Muscle layer of colon (tissue), 2 donors: Measurements from ENCODE around the gene SUSD4.

Experiments used
- H3K27ac ChIP-seq: one replicate; pipeline ENCODE4 v1.7.0; 2013; ENCODE audit warnings: low read depth, mild to moderate bottlenecking, low read length, moderate library complexity
- H3K27me3 ChIP-seq, 2 donors: one replicate each; pipeline ENCODE4 v1.7.0; 2013; ENCODE audit warnings: low read length in 2 of 2, mild to moderate bottlenecking in 2 of 2; ENCODE audit not compliant: insufficient read depth in 2 of 2, control insufficient read depth in 1 of 2
- H3K36me3 ChIP-seq: one replicate; pipeline ENCODE4 v1.7.0; 2013; ENCODE audit warnings: mild to moderate bottlenecking, low read length; ENCODE audit not compliant: insufficient read depth
- H3K4me1 ChIP-seq: one replicate; pipeline ENCODE4 v1.7.0; 2013; ENCODE audit warnings: mild to moderate bottlenecking, low read length; ENCODE audit not compliant: insufficient read depth
- H3K4me3 ChIP-seq, 2 donors: one replicate each; pipeline ENCODE4 v1.7.0; 2013; ENCODE audit warnings: low read length in 2 of 2, low read depth in 1 of 2, mild to moderate bottlenecking in 1 of 2, moderate library complexity in 1 of 2
- H3K9ac ChIP-seq: one replicate; pipeline ENCODE4 v1.7.0; 2013; ENCODE audit warnings: low read length
- H3K9me3 ChIP-seq: one replicate; pipeline ENCODE4 v1.7.0; 2013; ENCODE audit warnings: mild to moderate bottlenecking, low read length
- donor health status: abdominal sarcoma.
- donor health status: Adenocarcinoma of cecum.

The SUSD4 gene

GRCh38 chr1:223225481-223225880 is 138.5 kb downstream of the SUSD4 start:
- H3K36me3 ChIP-seq = no peaks in the 10 kb centered on the region
- H3K27me3 ChIP-seq = no peaks in the 10 kb centered on the region
- H3K4me1 ChIP-seq = no peaks in the 10 kb centered on the region
- H3K27ac ChIP-seq = no peak overlapping the region
- no peak overlapping the region for H3K9ac ChIP-seq
- H3K4me3 ChIP-seq = no peak overlapping the region
- no peaks in the 10 kb centered on the region for H3K9me3 ChIP-seq

GRCh38 chr1:223225061-223225460 is 138.9 kb downstream of the SUSD4 start:
- Histone ChIP-seq H3K4me1 (no peaks in the 10 kb centered on the region), H3K36me3 (no peaks in the 10 kb centered on the region)

GRCh38 chr1:223224465-223224864 is 139.5 kb downstream of the SUSD4 start:
- Histone ChIP-seq H3K4me1 (no peaks in the 10 kb centered on the region), H3K27ac (no peak overlapping the region), H3K9me3 (no peaks in the 10 kb centered on the region), H3K4me3 (no peak overlapping the region), H3K36me3 (no peaks in the 10 kb centered on the region), H3K9ac (no peak overlapping the region), H3K27me3 (no peaks in the 10 kb centered on the region)

More at GRCh38 chr1:223225061-223225460, 138.9 kb downstream of the SUSD4 start:
- no peak overlapping the region for H3K27ac ChIP-seq
- no peaks in the 10 kb centered on the region for H3K9me3 ChIP-seq
- no peaks in the 10 kb centered on the region for H3K27me3 ChIP-seq
- H3K4me3 ChIP-seq = no peak overlapping the region
- H3K9ac ChIP-seq = no peak overlapping the region

GRCh38 chr1:223223091-223223995 is 140.6 kb downstream of the SUSD4 start:
- Histone ChIP-seq H3K27me3 (no peaks in the 10 kb centered on the region), H3K36me3 (no peaks in the 10 kb centered on the region), H3K9ac (no peak overlapping the region), H3K4me3 (no peak overlapping the region), H3K4me1 (no peaks in the 10 kb centered on the region), H3K27ac (no peak overlapping the region), H3K9me3 (no peaks in the 10 kb centered on the region)

GRCh38 chr1:223222377-223222776 is 141.6 kb downstream of the SUSD4 start:
- H3K9ac ChIP-seq = no peak overlapping the region
- no peak overlapping the region for H3K27ac ChIP-seq
- no peaks in the 10 kb centered on the region for H3K27me3 ChIP-seq
- H3K36me3 ChIP-seq = no peaks in the 10 kb centered on the region
- no peak overlapping the region for H3K4me3 ChIP-seq
- H3K4me1 ChIP-seq = no peaks in the 10 kb centered on the region
- H3K9me3 ChIP-seq = no peaks in the 10 kb centered on the region

- Histone ChIP-seq H3K36me3 (no peaks in the 10 kb centered on the region), H3K27ac (no peak overlapping the region), H3K9ac (no peak overlapping the region), H3K9me3 (no peaks in the 10 kb centered on the region), H3K4me1 (no peaks in the 10 kb centered on the region), H3K27me3 (no peaks in the 10 kb centered on the region), H3K4me3 (no peak overlapping the region)
Observed at GRCh38 chr1:223221686-223222085, 142.3 kb downstream of the SUSD4 start.

DNA sequence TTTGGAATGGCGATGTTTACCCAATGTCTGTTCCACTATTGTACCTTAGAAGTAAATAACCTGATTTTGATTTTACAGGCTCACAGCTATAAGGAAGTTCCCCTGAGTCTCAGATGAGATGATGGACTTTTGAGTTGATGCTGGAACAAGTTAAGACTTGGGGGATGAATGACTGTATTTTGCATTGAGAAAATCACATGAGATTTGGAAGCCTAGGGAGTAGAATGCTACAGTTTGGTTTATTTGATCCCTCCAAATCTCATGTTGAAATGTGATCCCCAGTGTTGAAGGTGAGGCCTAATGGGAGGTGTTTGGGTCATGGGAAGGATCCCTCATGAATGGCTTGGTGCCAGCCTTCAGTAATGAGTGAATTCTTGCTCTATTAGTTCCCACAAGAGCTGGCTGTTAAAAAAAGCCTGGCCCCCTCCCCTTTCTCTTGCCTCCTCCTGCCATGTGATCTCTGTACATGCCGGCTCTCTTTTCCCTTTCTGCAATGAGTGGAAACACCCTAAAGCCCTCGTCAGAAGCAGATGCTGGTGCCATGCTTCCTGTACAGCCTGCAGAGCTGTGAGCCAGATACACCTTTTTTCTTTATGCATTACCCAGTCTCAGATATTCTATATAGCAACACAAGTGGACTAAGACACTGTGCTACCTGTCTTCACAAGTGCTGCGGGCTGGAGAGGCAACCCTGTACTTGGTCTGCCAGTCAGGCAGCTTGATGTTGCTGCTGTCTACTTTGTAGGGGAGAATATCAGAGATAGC is 143.9 kb downstream of the SUSD4 start:
- no peaks in the 10 kb centered on the region for H3K27me3 ChIP-seq
- no peaks in the 10 kb centered on the region for H3K36me3 ChIP-seq
- H3K9me3 ChIP-seq = no peaks in the 10 kb centered on the region
- no peak overlapping the region for H3K27ac ChIP-seq
- no peak overlapping the region for H3K4me3 ChIP-seq
- no peak overlapping the region for H3K9ac ChIP-seq
- H3K4me1 ChIP-seq = no peaks in the 10 kb centered on the region

- Histone ChIP-seq H3K36me3 (no peaks in the 10 kb centered on the region), H3K9me3 (no peaks in the 10 kb centered on the region), H3K4me1 (no peaks in the 10 kb centered on the region), H3K27me3 (no peaks in the 10 kb centered on the region), H3K9ac (no peak overlapping the region), H3K27ac (no peak overlapping the region), H3K4me3 (no peak overlapping the region)
Observed at GRCh38 chr1:223219318-223219635, 144.7 kb downstream of the SUSD4 start.

DNA sequence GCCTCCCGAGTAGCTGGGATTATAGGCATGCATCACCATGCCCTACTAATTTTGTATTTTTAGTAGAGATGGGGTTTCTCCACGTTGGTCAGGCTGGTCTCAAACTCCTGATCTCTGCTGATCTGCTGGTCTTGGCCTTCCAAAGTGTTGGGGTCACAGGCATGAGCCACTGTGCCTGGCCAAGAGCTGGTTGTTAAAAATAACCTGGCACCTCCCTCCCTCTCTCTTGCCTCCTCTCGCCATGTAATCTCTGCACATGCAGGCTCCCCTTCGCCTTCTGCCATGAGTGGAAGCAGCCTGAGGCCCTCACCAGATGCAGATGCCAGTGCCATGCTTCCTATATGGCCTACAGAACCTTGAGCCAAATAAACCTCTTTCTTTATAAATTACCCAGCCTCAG is 146.2 kb downstream of the SUSD4 start:
- Histone ChIP-seq H3K36me3 (no peaks in the 10 kb centered on the region), H3K27me3 (no peaks in the 10 kb centered on the region), H3K27ac (no peak overlapping the region), H3K4me3 (no peak overlapping the region), H3K4me1 (no peaks in the 10 kb centered on the region), H3K9ac (no peak overlapping the region), H3K9me3 (no peaks in the 10 kb centered on the region)

DNA sequence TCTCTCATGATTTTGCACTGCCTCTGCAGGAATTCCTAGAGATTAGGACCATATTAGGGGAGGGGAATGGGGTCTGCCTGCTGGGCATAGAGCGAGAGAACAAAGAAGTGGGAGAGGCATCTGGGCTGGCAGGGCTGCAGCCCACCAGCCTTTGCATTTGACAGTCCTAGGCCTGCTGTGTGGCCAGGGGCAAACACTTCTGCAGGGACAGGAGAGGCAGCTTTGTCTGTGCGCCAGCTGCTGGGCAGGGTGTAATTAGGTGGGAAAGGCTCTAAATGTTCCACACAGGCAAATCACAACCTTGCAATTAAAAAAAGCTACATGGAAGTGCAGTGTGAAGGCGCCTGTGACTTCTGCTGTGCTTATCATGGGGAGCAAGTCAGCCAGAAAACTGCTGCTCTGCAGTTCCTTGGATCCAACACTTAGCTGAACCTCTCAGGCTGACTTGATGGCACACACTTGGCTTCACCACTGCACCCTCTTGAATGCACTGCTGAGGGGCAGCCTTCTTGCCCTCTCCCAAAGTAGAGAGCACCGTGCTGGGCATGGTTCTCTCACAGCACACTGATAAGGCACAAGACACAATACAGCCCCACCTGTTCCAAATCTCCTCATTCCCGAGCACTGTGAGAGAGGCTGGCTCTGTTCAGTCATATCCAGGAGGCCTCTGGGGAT is 147.3 kb downstream of the SUSD4 start:
- Histone ChIP-seq H3K4me3 (no peak overlapping the region), H3K27ac (no peak overlapping the region), H3K9me3 (no peaks in the 10 kb centered on the region), H3K36me3 (no peaks in the 10 kb centered on the region), H3K27me3 (no peaks in the 10 kb centered on the region), H3K9ac (no peak overlapping the region), H3K4me1 (no peaks in the 10 kb centered on the region)

GRCh38 chr1:223216074-223216473 is 147.9 kb downstream of the SUSD4 start:
- Histone ChIP-seq H3K4me3 (no peak overlapping the region), H3K9ac (no peak overlapping the region), H3K27me3 (no peaks in the 10 kb centered on the region), H3K9me3 (no peaks in the 10 kb centered on the region), H3K4me1 (no peaks in the 10 kb centered on the region), H3K36me3 (no peaks in the 10 kb centered on the region), H3K27ac (no peak overlapping the region)
